Mesothelial cell of epicardium (in vitro differentiated cells): ENCODE results near the gene MAGOH. TPM values are rescaled to one million over a fixed set of nuclear protein-coding genes. Genes with fewer than 3 reads are reported as not detected.
A peak's percentile ranks its signal among the peaks of the same experiment; 100 is the strongest.

Source experiments
- DNase-seq, 2 experiments: peaks; one replicate each; pipeline ENCODE4 v3.0.0; 2021; ENCODE audit warnings: low spot score in 2 of 2; ENCODE audit not compliant: unreplicated experiment in 2 of 2
- H3K27ac Mint-ChIP-seq: 2 replicates; pipeline ENCODE4 v1.8.0; 2021; ENCODE audit warnings: mixed read lengths
- H3K27me3 Mint-ChIP-seq: 2 replicates; pipeline ENCODE4 v1.8.0; 2021; ENCODE audit warnings: low read depth, mixed read lengths
- H3K36me3 Mint-ChIP-seq: 2 replicates; pipeline ENCODE4 v1.8.0; 2021; ENCODE audit warnings: mixed read lengths
- H3K4me1 Mint-ChIP-seq: 2 replicates; pipeline ENCODE4 v1.8.0; 2021; ENCODE audit warnings: mixed read lengths
- H3K4me3 Mint-ChIP-seq: 2 replicates; pipeline ENCODE4 v1.8.0; 2021; ENCODE audit warnings: mild to moderate bottlenecking, moderate library complexity, mixed read lengths
- H3K9me3 Mint-ChIP-seq: 2 replicates; pipeline ENCODE4 v1.8.0; 2021; ENCODE audit warnings: mixed read lengths
- CTCF ChIP-seq: fragments of 200-600 bp; sonication (generic); IDR thresholded peaks from one replicate; pipeline ENCODE4 v1.5.0; 2021; ENCODE audit warnings: antibody characterized with exemption; ENCODE audit not compliant: unreplicated experiment
- total RNA-seq: library from RNA; stranded (reverse); gene quantifications from 3 replicates; pipeline ENCODE4 v1.2.1, GENCODE V29; 2021

MAGOH gene
- total RNA-seq, 1 donor from 2014 or later = 59.0 TPM

DNA sequence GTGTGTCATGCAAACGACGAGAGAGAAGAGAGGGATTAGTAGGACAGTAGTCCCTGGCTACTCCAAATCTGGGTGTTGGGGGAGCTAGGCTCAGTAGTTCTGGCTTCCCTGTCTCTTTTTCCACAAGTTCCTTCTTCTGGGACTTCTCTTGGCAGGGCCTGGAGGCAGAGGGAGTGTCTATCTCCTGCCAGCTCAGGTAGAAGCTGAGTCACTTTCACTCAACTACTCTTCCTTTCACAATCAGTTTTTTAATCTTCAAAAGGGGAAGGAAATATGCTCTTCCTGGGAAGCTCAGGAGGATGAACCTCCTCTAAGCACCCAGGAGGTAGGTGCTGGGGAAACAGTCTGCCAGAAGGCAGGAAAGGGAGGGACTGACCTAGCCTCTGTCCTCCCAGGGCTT is 35.2 kb upstream of the MAGOH start:
- Mint-ChIP-seq H3K4me1 (no peaks in the 10 kb centered on the region), H3K36me3 (peaks cover 20% of the 10 kb centered on the region), H3K27me3 (no peaks in the 10 kb centered on the region), H3K4me3 (no peak overlapping the region), H3K9me3 (peaks cover 12% of the 10 kb centered on the region), H3K27ac (peak overlapping the region; percentile 31)
- TF ChIP-seq CTCF = no peak
- no peak for DNase-seq

GRCh38 chr1:53272349-53272748 is 34.0 kb upstream of the MAGOH start:
- TF ChIP-seq CTCF = no peak
- DNase-seq = no peak
- Mint-ChIP-seq H3K4me3 (no peak overlapping the region), H3K27ac (no peak overlapping the region), H3K36me3 (peaks cover 18% of the 10 kb centered on the region), H3K4me1 (no peaks in the 10 kb centered on the region), H3K9me3 (peaks cover 12% of the 10 kb centered on the region), H3K27me3 (no peaks in the 10 kb centered on the region)

- no peak for TF ChIP-seq CTCF
- Mint-ChIP-seq H3K27me3 (no peaks in the 10 kb centered on the region), H3K27ac (no peak overlapping the region), H3K4me1 (no peaks in the 10 kb centered on the region), H3K4me3 (no peak overlapping the region), H3K9me3 (peaks cover 12% of the 10 kb centered on the region), H3K36me3 (peaks cover 18% of the 10 kb centered on the region)
- no peak for DNase-seq
Measured at GRCh38 chr1:53271446-53272090, 33.2 kb upstream of the MAGOH start.

- no peak for DNase-seq
- Mint-ChIP-seq H3K36me3 (peaks cover 18% of the 10 kb centered on the region), H3K4me1 (no peaks in the 10 kb centered on the region), H3K4me3 (no peak overlapping the region), H3K27me3 (no peaks in the 10 kb centered on the region), H3K9me3 (peaks cover 12% of the 10 kb centered on the region), H3K27ac (no peak overlapping the region)
- no peak for TF ChIP-seq CTCF
Measured at GRCh38 chr1:53270873-53271272, 32.6 kb upstream of the MAGOH start.

- no peaks in the 10 kb centered on the region for H3K4me1 Mint-ChIP-seq
- no peaks in the 10 kb centered on the region for H3K27me3 Mint-ChIP-seq
- no peak for DNase-seq
- no peak overlapping the region for H3K4me3 Mint-ChIP-seq
- no peak for TF ChIP-seq CTCF
- H3K36me3 Mint-ChIP-seq = peaks cover 18% of the 10 kb centered on the region
- H3K9me3 Mint-ChIP-seq = peaks cover 12% of the 10 kb centered on the region
- no peak overlapping the region for H3K27ac Mint-ChIP-seq
Measured at GRCh38 chr1:53270107-53270506, 31.8 kb upstream of the MAGOH start.

- no peak for DNase-seq
- H3K9me3 Mint-ChIP-seq = peaks cover 12% of the 10 kb centered on the region
- H3K4me3 Mint-ChIP-seq = no peak overlapping the region
- H3K27me3 Mint-ChIP-seq = no peaks in the 10 kb centered on the region
- no peak overlapping the region for H3K27ac Mint-ChIP-seq
- H3K36me3 Mint-ChIP-seq = peaks cover 18% of the 10 kb centered on the region
- no peaks in the 10 kb centered on the region for H3K4me1 Mint-ChIP-seq
- TF ChIP-seq CTCF = no peak
Measured at GRCh38 chr1:53267761-53268160, 29.4 kb upstream of the MAGOH start.
